ENCODE measurements around the gene RNASET2. TPM values are rescaled to one million over a fixed set of nuclear protein-coding genes. Genes with fewer than 3 reads are reported as not detected.

RNASET2 gene
- total RNA-seq, 4 donors from 2014 or later: 57.9 to 115 (median 103) TPM

- Histone ChIP-seq H3K27me3 (no peaks in the 10 kb centered on the region), H3K27ac (peak within 1 kb of the TSS; percentile 33 to 87 (median 80)), H3K4me3 (peak within 1 kb of the TSS; percentile 71 to 98 (median 84)), H3K9me3 (no peaks in the 10 kb centered on the region), H3K36me3 (peaks cover 0 to 6% (median 0%) of the 10 kb centered on the region in 3 donors), H3K4me1 (peaks cover 0 to 30% (median 8%) of the 10 kb centered on the region in 4 donors)
- DNase-seq (ENCODE audit: low spot score in 2 of 2): peak; percentile 87
- TF ChIP-seq EP300 (IDR thresholded peaks at IDR 0.05) (peak in 1 of 2 donors; percentile 63), POLR2A (IDR thresholded peaks at IDR 0.05) (peak in 1 of 2 donors; percentile 48)
- TF ChIP-seq, protein P1, sequence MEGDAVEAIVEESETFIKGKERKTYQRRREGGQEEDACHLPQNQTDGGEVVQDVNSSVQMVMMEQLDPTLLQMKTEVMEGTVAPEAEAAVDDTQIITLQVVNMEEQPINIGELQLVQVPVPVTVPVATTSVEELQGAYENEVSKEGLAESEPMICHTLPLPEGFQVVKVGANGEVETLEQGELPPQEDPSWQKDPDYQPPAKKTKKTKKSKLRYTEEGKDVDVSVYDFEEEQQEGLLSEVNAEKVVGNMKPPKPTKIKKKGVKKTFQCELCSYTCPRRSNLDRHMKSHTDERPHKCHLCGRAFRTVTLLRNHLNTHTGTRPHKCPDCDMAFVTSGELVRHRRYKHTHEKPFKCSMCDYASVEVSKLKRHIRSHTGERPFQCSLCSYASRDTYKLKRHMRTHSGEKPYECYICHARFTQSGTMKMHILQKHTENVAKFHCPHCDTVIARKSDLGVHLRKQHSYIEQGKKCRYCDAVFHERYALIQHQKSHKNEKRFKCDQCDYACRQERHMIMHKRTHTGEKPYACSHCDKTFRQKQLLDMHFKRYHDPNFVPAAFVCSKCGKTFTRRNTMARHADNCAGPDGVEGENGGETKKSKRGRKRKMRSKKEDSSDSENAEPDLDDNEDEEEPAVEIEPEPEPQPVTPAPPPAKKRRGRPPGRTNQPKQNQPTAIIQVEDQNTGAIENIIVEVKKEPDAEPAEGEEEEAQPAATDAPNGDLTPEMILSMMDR (IDR thresholded peaks at IDR 0.05): peak in 4 of 5 experiments; percentile 15 to 47 (median 30)
- WGBS, 2 donors: 0 to 1% methylated on average over 22 to 33 of the region's 93 CpGs
Measured at GRCh38 chr6:166999145-166999883, 43.0 kb upstream of the RNASET2 start, which contains the start of gene CEP43. Gene CEP43 (plus strand): TSS chr6:166999397. CDS start chr6:166999413, 16 bp downstream.

DNA sequence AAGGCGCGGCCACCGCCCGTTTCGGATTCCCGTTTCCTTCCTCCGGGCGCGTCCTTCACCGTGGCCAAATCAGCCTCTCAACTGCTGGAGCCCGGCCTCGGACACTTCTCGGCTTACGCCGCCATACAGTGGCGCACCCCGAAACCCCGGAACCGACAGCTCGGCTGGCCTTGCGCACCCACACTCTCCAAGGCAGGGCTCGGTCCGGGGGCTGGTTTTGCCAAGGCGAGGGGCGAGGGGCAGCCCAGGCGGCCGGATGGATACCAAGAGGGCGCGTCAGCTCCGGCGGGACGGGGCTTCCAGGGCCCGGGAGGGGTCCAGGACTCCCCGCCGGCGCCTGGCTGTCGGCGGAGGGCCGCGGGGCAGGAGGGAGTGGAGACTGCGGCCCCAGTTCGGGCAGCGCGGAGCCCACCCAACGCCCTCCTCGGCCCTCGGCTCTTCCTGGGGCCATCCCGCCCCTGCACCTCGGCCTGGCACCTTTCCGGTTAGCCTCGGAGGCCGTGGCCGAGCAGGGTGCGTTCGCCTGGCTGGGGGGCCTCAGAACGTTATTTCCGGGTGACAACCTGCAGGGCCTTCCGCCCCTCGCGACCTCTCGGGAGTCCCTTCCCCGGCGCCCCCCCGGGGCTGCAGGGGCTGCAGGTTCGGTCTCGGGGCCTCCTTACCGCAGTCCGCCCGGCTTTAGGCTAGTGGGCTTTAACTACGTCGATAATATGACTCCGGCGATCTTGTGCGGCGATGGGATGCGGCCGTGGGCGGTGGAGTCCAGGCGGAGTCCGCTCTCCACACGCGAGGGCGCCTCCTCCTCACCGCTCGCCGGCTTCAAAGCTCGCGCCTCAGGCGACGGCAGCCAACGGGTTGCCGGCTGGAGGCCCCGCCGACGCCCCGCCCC, 42.1 kb upstream of the RNASET2 start:
- Histone ChIP-seq H3K4me3 (peak overlapping the region; percentile 63 to 98 (median 84)), H3K9me3 (no peaks in the 10 kb centered on the region), H3K27ac (peak overlapping the region in 3 of 4 donors; percentile 79 to 87 (median 82)), H3K36me3 (no peaks in the 10 kb centered on the region), H3K27me3 (no peaks in the 10 kb centered on the region), H3K4me1 (peaks cover 0 to 30% (median 8%) of the 10 kb centered on the region in 4 donors)
- TF ChIP-seq, protein P1 (IDR thresholded peaks at IDR 0.05): no peak
- TF ChIP-seq EP300 (IDR thresholded peaks at IDR 0.05): no peak
- no peak for TF ChIP-seq POLR2A (IDR thresholded peaks at IDR 0.05)
- no peak for DNase-seq (ENCODE audit: low spot score in 2 of 2)
- WGBS, 2 donors: 0 to 2% methylated on average over 25 to 50 of the region's 96 CpGs

- peak overlapping the region in 2 of 4 donors; percentile 82 to 87 for H3K27ac ChIP-seq
- no peak for DNase-seq (ENCODE audit: low spot score in 2 of 2)
- WGBS, 2 donors: 4 to 9% methylated on average over 27 to 35 of the region's 38 CpGs
- H3K36me3 ChIP-seq: no peaks in the 10 kb centered on the region
- H3K4me3 ChIP-seq: peak overlapping the region; percentile 63 to 98 (median 84)
- no peaks in the 10 kb centered on the region for H3K9me3 ChIP-seq
- no peaks in the 10 kb centered on the region for H3K27me3 ChIP-seq
- TF ChIP-seq POLR2A (IDR thresholded peaks at IDR 0.05): no peak
- no peak for TF ChIP-seq EP300 (IDR thresholded peaks at IDR 0.05)
- TF ChIP-seq, protein P1 (IDR thresholded peaks at IDR 0.05): peak in 2 of 5 experiments; percentile 15 to 24
- peaks cover 0 to 30% (median 8%) of the 10 kb centered on the region in 4 donors for H3K4me1 ChIP-seq
Measured at GRCh38 chr6:166997768-166998255, 41.5 kb upstream of the RNASET2 start.

GRCh38 chr6:166997348-166997747, 41.0 kb upstream of the RNASET2 start:
- Histone ChIP-seq H3K36me3 (no peaks in the 10 kb centered on the region), H3K9me3 (no peaks in the 10 kb centered on the region), H3K4me1 (peaks cover 0 to 30% (median 8%) of the 10 kb centered on the region in 4 donors), H3K4me3 (peak overlapping the region in 1 of 4 donors; percentile 97), H3K27me3 (no peaks in the 10 kb centered on the region), H3K27ac (no peak overlapping the region)
- no peak for DNase-seq (ENCODE audit: low spot score in 2 of 2)
- no peak for TF ChIP-seq EP300 (IDR thresholded peaks at IDR 0.05)
- TF ChIP-seq POLR2A (IDR thresholded peaks at IDR 0.05): no peak
- TF ChIP-seq, protein P1 (IDR thresholded peaks at IDR 0.05): no peak
- WGBS, 2 donors: 71 to 75% methylated on average over 3 of the region's 3 CpGs
